ENCODE data around the gene BRF1.
A peak's percentile ranks its signal among the peaks of the same experiment; 100 is the strongest.

DNA sequence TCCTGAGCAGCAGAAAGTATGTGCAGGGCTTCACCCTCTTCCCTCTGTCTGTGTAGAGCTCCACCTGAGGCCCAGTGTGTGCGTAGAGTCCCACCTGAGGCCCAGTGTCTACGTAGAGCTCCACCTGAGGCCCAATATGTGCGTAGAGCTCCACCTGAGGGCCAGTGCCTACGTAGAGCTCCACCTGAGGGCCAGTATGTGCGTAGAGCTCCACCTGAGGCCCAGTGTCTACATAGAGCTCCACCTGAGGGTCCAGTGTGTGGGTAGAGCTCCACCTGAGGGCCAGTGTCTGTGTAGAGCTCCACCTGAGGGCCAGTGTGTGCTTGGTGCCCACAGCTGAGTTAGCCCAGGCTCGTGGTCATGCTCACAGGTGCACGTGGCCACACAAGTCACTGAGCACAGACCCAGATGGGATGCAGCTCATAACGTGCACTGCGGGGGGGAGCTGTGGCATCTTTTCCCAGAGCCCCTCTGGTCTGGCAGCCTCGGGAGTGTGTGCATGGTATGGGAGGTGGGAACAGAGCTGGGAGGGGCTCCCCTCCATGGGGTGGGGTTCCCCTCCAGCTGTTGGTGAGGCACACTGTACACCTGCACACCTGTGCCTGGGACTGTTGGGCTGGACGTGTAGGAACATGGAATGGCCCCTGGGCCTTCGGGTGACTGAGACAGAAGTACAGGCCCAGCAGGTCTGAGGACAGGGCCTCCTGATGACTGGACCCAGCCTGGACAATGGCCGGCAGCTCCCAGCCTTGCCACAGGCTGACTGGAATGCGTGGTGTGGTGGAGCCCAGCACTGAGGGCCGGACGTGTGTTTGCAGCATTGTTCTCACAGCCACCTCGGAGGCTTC, 33.8 kb upstream of the BRF1 start:
- TF ChIP-seq TAF1 (IDR thresholded peaks at IDR 0.05; ENCODE audit: low read depth) (no peak), EGR1 (IDR thresholded peaks at IDR 0.05) (no peak), RAD21 (IDR thresholded peaks at IDR 0.05; ENCODE audit: low read depth) (peak; percentile 28; the same call in 1 of the 2 replicates), YY1 (IDR thresholded peaks at IDR 0.05; ENCODE audit: low read depth) (no peak), USF1 (IDR thresholded peaks at IDR 0.05) (no peak), TCF12 (IDR thresholded peaks at IDR 0.05; ENCODE audit: low read depth) (no peak)
- TF ChIP-seq, protein P1, sequence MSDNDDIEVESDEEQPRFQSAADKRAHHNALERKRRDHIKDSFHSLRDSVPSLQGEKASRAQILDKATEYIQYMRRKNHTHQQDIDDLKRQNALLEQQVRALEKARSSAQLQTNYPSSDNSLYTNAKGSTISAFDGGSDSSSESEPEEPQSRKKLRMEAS (IDR thresholded peaks at IDR 0.05), result no peak
- TF ChIP-seq, protein P2, sequence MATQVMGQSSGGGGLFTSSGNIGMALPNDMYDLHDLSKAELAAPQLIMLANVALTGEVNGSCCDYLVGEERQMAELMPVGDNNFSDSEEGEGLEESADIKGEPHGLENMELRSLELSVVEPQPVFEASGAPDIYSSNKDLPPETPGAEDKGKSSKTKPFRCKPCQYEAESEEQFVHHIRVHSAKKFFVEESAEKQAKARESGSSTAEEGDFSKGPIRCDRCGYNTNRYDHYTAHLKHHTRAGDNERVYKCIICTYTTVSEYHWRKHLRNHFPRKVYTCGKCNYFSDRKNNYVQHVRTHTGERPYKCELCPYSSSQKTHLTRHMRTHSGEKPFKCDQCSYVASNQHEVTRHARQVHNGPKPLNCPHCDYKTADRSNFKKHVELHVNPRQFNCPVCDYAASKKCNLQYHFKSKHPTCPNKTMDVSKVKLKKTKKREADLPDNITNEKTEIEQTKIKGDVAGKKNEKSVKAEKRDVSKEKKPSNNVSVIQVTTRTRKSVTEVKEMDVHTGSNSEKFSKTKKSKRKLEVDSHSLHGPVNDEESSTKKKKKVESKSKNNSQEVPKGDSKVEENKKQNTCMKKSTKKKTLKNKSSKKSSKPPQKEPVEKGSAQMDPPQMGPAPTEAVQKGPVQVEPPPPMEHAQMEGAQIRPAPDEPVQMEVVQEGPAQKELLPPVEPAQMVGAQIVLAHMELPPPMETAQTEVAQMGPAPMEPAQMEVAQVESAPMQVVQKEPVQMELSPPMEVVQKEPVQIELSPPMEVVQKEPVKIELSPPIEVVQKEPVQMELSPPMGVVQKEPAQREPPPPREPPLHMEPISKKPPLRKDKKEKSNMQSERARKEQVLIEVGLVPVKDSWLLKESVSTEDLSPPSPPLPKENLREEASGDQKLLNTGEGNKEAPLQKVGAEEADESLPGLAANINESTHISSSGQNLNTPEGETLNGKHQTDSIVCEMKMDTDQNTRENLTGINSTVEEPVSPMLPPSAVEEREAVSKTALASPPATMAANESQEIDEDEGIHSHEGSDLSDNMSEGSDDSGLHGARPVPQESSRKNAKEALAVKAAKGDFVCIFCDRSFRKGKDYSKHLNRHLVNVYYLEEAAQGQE (IDR thresholded peaks at IDR 0.05; ENCODE audit: low read depth), result no peak

All from Ishikawa (cell line).